HG03103 (cell line): ENCODE data around the gene ACTA2.
"Not testable (repeated sequence)": the region's sequence is repeated elsewhere in the genome, so short reads cannot be mapped to it uniquely, and the experiment has no call there.

Experiments
- ATAC-seq: cut with Tn5 transposase; IDR thresholded peaks from one replicate; pipeline ENCODE4 v1.9.1; 2021; ENCODE audit warnings: low read depth; ENCODE audit not compliant: unreplicated experiment

The ACTA2 gene

DNA sequence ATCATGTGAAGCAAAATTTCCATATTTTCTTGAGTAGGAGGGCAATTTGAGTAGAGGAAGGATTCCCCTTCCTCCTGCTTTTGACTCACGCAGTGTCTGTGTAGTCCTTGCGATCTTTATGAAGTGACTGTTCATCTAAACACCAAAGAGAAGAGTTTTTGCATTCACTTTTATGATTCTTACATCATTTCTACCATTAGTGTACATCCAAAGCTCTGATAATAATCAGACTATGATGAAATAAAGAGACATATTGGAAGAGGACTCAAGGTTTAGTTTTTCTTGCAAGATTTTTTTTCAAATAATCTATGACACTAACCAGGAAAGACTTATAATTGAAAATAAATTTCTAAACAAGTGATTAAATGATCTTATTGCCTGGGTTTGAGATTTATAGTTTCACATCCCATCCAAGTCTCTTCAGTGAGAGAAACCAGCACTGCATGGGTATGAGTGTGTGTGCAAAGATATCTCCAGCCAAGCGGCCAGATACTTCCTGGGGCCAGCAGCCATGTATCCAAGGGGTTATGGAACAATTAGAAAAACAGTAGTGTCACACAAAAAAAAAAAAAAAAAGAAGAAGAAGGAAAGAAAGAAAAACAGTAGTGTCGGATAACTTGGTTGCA, 2.0 kb upstream of the ACTA2 start:
- ATAC-seq: no peak

DNA sequence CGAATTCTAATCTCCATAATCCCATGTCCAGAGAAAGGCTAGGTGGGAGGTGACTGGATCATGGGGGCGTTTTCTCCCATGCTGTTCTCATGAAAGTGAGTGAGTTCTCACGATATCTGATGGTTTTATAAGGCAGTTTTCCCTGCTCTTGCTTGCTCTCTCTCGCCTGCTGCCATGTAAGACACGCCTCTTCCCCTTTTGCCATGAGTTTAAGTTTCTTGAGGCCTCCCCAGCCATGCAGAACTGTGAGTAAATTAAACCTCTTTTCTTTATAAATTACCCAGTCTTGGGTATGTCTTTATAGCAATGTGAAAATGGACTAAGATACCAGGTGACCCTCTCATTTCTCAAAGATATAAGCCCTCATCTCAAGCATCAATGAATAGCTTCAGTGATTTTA, 1.1 kb upstream of the ACTA2 start:
- ATAC-seq: no peak

DNA sequence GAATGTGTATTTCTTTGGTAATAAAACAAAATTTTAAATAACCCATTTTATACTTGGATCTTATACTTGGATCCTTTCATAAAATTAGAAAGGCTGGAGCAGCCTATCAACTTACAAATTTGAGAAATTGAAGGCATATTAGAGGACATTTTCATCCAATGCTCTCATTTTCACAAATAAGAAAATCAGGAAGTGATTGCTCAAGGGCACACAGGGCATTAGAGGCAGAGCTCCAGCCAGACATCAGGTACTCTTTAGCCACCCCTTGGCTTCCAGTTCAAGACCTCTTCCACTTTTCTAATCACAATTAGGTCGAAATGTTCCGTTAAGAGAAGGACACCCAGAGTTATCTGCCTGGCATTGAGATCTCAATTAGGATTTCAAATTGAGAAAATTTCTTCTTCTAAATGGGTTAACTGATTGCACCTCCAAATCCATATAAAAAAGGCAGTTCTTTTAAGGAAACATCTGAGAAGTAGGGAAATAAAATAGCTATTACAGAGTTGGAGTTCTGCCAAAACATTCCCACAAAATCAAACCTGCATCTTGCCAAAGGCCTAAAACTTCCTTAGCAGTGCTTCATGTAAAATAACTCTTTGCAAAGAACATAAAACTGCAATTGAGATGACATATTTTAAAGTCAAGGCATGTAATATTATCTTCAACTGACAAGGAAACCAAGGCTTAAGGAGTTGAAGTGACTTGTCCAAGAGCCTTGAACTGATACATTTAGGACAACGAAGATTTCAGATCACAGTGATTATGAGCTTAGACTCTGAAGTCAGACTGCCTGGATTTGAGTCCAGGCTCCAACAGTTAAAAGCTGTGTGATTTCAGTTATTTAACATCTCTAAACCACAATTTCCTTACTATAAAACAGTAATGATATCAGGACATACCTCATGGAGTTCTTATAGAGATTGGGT, 2.4 kb downstream of the ACTA2 start:
- no peak for ATAC-seq

DNA sequence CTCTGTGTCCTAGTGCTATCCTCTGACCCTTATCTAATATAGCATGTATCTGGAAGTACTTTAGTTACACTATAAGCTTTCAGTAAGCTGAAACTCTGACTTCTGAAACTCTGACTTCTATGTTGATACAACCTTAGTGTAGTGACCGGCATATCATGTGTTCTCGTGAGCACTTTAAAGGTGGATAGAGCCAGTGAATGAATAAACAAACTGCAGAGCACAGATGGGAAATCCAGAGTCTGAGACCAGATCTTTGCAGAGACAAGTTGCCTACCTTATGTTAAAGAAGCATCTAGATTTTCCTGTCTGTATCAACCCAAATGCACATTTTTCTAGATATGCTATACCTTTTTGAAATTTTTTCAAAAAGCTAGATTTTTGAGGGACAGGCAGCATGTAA, 3.5 kb downstream of the ACTA2 start:
- no peak for ATAC-seq

DNA sequence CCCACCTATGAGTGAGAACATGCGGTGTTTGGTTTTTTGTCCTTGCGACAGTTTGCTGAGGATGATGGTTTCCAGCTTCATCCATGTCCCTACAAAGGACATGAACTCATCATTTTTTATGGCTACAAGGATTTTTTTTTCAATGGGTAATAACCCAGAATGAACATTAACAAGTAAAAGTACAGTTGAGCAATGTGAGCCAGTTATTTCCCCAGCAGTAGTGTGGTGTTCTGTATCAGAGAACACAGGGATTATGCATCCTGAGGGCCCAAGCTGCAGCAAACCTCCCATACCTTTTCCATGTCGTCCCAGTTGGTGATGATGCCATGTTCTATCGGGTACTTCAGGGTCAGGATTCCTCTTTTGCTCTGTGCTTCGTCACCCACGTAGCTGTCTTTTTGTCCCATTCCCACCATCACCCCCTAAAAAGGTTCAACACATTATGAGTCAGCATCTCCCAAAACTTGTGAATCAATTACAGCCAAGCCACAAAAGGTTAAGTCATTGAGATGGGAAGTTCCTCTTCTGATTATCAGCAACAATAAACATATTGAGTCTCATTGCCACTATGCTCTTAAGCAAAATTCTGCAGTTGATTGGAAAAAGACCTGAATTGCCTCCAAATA, 5.5 kb downstream of the ACTA2 start:
- no peak for ATAC-seq

DNA sequence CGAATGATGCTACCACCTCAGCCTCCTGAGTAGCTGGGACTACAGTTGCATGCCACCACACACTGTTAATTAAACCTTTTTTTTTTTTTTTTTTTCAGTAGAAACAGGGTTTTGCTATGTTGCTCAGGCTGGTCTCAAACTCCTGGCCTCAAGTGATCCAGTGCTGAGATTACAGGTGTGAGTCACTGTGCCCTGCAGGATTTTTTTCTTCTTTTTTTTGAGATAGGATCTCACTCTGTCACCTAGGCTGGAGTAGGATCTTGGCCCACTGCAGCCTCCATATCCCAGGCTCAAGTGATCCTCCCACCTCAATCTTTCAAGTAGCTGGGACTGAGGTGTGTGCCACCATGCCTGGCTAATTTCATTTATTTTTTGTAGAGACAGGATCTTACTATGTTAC, 6.4 kb downstream of the ACTA2 start:
- no peak for ATAC-seq

DNA sequence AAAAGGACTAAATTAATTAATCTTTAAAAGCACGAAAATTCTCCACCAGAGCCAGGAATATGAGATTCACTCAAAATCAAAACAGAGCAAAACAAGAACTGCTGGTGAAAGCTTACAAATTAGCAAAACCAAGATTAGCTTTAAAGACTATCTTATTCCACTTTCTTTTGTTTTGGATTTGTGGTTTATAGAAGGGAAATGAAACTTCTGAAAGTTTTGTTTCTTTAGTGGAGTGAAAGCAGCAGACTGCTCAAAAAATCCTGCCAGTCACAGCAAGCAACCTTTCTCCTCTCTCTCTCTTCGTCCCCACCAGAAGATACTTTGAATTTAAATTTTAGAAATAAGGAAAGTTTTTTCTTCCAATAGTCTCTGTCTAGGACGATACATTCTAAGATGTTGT, 7.8 kb downstream of the ACTA2 start:
- ATAC-seq: no peak

DNA sequence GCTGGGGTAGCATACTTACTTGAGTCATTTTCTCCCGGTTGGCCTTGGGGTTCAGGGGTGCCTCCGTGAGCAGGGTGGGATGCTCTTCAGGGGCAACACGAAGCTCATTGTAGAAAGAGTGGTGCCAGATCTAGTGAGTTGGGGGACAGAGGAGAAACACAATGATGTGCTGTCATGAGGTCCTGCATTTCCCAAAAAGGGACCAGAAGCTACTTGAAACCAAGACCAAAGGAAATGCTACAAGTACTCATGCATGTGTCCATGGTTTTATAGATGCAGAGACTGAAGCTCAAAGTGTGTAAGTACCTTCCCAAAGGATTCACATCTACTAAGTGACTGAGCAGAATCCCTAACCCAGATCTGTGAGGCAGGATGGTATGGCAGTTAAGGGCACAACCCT, 8.8 kb downstream of the ACTA2 start:
- ATAC-seq: no peak

DNA sequence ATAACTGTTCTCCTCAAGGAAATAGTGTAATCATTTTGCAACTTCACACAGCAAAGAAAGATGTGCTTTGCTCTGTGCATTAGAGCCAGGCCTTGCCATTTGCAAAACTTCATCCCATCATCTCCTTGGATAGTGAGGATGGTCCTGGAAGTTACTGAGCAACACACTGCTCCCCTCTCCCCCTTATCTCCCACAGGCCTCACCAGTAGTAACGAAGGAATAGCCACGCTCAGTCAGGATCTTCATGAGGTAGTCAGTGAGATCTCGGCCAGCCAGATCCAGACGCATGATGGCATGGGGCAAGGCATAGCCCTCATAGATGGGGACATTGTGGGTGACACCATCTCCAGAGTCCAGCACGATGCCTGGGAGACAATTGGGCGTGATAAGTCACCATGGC, 11.5 kb downstream of the ACTA2 start:
- ATAC-seq: no peak

DNA sequence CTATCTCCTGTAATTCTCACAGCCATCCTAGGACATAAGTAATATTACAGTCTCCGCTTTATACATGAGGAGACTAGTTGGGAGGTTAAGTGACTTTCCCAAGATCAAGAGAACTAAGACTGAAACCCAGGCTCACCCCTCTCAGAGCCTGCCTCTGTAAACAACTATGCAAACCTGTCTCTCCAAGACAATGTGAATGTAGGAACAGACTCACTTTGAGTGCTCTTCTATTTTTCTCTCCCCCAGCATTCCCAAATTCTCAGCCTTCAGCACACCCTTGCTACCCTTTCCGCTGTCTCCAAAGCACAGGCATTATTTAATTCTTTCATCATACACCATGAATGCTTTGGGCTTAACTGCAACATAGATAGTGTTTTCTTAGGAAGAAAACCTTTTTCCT, 13.6 kb downstream of the ACTA2 start:
- no peak for ATAC-seq

DNA sequence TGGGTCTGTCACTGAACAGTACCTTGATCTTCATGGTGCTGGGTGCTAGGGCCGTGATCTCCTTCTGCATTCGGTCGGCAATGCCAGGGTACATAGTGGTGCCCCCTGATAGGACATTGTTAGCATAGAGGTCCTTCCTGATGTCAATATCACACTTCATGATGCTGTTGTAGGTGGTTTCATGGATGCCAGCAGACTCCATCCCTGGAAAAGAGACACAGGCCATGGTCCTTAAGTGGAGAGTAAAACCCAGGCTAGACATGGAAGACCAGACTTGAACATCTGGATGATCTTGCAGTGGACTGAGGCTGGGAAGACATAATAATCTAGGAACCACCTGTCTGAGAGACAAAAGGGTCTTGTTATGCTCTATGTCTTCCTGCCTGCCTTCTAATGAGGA, 14.5 kb downstream of the ACTA2 start:
- no peak for ATAC-seq

DNA sequence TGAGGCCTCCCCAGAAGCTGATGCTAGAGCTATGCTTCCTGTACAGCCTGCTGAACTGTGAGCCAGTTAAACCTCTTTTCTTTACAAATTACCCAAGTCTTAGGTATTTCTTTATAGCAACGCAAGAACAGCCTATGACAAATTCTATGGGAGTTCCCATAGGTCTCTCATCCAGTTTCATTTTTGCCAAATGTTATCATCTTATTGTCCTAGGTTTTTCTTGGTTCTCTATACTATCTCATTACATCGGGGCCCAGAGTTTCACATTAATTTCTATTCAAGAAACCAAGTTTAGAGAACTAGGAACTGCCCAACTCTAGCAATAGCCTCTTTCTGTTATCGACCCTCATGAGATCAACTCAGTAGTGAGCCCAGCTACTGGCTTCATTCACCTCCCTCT, 15.9 kb downstream of the ACTA2 start:
- ATAC-seq: no peak

DNA sequence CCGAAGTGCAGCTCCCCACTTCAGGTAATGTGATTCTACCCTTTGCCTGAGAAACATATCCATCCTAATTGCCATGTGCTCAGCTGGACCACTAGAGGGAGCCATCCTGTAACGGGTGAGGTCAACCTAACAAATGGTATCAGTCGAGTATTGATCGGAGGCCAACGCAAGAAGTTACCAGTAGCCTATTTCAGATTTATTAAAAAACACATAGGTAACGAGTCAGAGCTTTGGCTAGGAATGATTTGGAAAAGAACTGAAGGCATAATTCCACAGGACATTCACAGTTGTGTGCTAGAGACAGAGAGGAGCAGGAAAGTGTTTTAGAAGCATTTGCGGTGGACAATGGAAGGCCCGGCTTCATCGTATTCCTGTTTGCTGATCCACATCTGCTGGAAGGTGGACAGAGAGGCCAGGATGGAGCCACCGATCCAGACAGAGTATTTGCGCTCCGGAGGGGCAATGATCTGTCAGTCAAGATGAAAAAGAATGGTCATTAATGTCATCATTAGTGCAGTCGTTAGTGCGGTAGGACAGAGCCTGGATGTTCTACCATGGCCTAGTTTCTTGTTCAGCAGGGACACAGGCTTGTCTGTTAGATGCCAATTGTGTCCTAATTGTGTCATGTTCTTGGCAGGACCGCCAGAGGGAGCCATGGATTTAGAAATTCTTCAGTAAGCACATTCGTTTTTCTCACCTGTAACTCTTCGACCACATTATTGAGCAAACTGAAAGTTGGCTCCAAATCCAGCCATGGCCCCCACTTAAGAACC, 17.5 kb downstream of the ACTA2 start:
- no peak for ATAC-seq

DNA sequence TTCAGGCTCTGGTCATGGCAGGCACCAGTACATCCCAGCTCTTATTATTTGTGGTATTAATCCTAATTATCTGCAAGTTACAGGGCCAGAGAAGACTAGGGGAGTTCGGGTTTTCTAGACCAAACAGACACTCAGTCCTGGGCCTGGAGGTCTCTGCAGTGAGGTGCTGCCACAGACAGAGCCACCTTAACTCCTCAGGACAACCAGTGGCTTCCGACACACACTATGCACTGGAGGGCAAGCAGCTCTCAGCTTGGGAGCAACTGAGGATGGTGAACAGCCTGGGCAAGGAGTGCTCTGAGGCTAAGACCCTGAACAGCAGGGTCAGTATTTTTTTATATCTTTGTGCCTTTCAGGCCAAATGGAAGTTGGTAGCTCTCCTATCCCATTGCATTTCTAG, 19.0 kb downstream of the ACTA2 start:
- no peak for ATAC-seq

DNA sequence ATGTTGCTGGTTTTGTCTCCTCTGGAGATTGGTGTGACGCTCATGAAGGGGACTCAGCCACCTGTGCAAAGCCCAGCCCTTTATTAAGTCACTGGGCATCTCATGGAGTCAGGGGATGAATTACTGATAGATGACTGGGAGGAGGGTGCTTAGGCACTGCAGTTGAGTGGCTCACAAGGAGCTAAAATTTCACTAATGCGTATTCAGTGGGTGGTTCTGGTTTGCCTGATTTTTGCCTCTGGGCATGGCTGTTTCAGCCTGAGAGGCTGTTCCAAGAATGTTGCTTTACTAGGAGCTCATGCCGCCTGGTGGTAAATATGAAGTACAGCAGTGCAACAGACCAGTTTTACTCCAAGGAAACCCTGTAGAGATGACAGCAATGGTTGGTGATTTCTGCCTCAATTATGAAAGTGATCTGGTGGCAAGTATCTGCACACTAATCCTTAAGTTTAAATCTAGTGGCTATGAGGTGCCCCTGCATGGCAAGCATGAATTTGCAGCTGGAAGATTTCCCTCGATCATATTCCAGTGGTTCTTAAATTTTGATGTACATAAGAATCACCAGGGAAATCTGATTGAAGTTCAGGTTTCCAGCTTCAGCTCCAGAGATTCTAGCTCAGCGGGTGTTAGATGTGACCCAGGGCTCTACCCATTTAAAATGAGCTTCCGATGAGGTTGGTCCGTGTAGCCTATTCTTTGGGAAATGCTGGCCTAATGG, 19.9 kb downstream of the ACTA2 start:
- ATAC-seq: peak; percentile 44

DNA sequence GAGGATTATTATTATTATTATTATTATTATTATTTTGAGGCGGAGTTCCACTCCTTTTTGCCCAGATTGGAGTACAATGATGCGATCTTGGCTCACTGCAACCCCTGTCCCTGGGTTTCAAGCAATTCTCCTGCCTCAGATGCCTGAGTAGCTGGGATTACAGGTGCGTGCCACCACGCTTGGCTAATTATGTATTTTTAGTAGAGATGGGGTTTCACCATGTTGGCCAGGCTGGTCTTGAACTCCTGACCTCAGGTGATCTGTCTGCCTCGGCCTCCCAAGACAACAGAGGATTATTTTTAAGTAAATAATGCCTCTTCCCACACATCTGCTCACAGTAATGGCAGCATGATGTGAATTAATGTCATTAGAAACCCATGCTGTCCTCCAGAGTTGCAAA, 20.5 kb downstream of the ACTA2 start:
- not testable (repeated sequence) for ATAC-seq

DNA sequence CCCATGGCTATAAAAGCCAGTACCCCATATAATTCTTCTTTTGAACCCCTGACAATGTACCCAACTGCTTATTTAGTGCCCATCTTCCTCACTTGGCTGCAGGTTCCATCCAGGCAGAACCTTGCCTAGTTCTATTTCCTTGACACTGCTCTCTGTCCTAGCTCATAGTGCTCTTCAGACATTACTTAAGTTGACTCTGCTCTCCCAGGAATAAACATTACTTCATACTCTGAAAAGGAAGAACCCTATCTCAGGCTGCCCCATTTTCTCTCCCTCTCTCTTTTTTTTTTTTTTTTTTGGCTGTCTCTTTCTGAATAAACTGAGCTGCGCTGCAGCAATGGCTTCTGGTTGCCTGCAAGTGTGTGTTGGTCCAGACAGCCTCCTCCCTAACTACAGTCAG, 21.0 kb downstream of the ACTA2 start:
- ATAC-seq: no peak

DNA sequence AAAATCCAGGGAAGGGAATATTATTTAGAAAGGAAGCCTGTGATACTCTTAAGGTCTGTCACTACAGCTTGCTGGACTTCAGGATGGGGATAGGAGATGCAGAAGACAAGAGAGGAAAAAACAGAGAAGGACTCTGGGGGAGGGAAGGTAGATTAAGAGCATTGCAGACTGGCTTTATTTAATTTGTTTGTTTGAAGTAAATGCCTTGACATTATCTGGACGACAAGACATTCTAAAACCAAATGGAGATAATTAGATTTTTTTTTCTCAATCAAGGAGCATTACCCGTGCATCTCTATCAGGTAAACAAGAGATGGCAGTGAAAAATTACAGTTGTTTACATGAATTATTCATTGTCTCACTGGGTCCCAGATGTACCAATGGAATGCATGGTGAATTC, 24.3 kb downstream of the ACTA2 start:
- no peak for ATAC-seq

DNA sequence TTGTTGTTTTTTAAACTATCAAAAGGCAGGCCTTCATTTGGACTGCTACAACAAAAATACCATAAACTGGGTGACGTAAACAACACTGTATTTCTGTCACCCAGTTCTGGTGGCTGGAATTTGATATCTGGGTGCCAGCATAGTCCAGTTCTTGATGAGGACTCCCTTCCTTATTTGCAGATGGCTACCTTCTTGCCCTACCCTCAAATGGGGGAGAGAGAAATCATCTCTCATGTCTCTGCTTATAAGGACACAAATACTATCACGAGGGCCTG, 25.2 kb downstream of the ACTA2 start:
- ATAC-seq: no peak

DNA sequence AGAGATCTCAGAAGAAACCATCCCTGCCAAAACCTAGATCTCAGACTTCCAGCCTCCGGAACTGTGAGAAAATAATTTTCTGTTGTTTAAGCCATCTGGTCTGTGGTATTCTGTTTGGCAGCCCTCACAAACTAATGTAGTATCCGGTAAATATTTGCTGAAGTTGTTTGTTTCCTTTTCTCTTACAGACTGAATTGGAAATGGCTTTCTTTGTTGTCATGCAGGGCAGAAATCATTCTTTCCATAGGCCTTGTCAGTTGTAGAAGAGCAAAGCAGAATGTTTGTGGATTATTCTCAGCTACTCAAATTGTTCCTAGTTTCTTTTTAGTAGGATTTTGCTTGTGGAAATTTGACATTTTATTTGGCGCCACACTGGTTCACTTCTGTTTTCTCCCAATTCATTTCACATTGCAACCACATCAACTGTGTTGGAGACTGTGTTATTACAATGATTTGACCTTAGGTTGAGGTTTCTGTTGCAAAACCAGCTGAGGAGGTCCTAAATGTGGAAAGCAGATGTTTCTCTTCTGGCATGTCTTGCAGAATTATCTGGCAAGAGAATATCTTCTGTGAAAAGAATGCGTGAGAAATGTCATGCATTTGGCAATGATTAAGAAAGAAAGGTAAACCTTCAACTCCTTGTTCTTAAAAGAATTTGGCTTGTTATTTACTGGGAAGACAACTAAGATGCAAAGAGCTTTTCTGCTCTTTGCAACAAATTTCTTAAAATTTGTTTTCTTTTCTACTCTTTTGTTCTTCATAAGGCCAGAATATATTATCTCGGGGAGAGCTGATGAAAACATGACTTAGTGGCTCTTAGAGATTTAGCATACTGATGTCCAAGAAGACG, 25.8 kb downstream of the ACTA2 start:
- ATAC-seq: no peak
